ENCODE results near the gene XPOT.
A peak's percentile ranks its signal among the peaks of the same experiment; 100 is the strongest.
"Not testable (repeated sequence)": the region's sequence is repeated elsewhere in the genome, so short reads cannot be mapped to it uniquely, and the experiment has no call there.

Gene XPOT

GRCh38 chr12:64403707-64404469, at the start of gene XPOT:
XPOT (plus strand) TSS chr12:64404392; CDS start chr12:64410036, 5,644 bp downstream.
- peak; percentile 98 for DNase-seq

- not testable (repeated sequence) for DNase-seq
Measured at GRCh38 chr12:64356209-64356608, 48.0 kb upstream of the XPOT start.

DNA sequence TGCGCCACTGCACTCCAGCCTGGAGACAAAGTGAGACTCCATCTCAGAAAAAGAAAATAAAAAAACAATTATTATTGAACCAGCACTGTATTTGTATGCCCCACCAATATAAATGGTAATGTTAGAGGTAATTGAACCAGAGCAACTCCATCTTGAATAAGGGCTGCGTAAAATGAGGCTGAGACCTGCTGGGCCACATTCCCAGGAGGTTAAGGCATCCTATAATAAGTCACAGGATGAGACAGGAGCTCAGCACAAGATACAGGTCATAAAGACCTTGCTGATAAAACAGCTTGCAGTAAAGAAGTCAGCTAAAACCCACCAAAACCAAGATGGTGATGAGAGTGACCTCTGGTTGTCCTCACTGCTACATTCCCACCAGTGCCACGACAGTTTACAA, 43.0 kb upstream of the XPOT start:
- DNase-seq: not testable (repeated sequence)

DNA sequence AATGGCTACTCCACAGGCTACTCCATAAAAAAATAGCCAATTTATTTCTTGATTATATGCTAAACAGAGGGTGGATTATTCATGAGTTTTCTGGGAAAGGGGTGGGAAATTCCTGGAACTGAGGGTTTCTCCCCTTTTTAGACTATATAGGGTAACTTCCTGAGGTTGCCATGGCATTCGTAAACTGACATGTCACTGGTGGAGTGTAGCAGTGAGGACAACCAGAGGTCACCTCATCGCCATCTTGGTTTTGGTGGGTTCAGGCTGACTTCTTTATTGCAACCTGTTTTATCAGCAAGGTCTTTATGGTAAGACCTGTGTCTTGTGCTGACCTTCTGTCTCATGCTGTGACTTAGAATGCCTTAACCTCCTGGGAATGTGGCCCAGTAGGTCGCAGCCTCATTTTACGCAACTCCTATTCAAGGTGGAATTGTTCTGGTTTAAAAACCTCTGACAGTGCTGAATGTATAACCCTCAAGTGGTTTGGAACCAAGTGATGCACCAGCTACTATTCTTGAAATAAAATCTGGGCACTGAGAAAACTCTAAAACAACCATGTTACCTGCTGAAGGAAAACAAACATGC, 41.4 kb upstream of the XPOT start:
- no peak for DNase-seq

- DNase-seq: no peak
Measured at GRCh38 chr12:64383675-64384074, 20.5 kb upstream of the XPOT start.

- no peak for DNase-seq
Measured at GRCh38 chr12:64385019-64385418, 19.2 kb upstream of the XPOT start.

GRCh38 chr12:64385468-64385867, 18.7 kb upstream of the XPOT start:
- no peak for DNase-seq

GRCh38 chr12:64387197-64387816, 16.9 kb upstream of the XPOT start:
- no peak for DNase-seq

GRCh38 chr12:64389154-64389553, 15.0 kb upstream of the XPOT start:
- no peak for DNase-seq

- no peak for DNase-seq
Measured at GRCh38 chr12:64390275-64390851, 13.8 kb upstream of the XPOT start, which contains the start of gene C12orf56. C12orf56 (minus strand) TSS chr12:64390758; CDS start chr12:64390565, 193 bp downstream.

DNA sequence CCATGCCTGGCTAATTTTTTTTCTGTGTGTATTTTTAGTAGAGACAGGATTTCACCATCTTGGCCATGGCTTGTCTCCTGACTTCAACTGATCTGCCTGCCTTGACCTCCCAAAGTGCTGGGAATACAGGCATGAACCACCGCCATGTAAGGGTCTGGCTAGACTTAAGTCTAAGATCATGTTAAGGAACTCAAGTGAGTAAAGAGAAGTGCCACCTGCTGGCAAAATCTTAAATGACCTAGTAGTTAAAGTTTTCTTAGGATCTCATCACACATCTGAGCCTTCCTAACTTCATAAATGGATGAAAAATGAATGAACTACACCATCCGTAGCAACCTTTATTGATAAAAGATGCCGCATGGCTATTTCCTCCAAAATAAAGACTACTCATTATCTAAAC, 12.0 kb upstream of the XPOT start:
- peak; percentile 38 for DNase-seq

DNA sequence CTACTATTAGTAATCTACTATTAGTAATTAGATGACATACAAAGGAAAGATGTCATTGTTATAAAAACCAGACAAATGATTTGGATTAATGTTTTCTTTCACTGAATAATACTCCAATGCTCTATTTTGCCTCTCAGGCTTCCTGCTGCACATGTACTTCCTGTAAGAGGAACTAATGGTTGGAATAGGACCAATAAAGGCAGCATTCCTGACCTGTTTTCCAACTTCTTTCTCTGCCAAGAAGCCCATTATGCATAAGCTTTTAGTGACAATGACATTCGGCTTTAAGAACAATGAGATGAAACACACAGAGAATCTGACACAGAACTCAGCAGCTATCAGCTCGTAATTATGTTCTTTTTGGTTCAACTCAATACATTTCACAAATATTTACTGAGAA, 8.5 kb upstream of the XPOT start:
- DNase-seq: no peak

DNA sequence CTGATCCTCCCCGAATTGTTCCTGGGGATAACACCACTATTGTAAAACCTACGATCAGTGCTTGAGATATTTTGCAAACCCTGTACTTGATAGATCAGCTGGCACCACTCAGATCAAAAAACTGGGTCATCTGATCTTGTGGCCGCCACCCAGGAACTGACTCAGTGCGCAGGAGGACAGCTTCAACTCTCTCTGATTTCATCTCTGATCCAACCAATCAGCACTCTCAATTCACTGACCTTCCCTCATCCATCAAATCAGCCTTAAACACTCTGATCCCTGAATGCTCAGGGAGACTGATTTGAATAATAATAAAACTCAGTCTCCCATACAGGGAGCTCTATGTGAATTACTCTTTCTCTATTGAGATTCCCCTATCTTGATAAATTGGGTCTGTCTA, 4.2 kb upstream of the XPOT start:
- no peak for DNase-seq

DNA sequence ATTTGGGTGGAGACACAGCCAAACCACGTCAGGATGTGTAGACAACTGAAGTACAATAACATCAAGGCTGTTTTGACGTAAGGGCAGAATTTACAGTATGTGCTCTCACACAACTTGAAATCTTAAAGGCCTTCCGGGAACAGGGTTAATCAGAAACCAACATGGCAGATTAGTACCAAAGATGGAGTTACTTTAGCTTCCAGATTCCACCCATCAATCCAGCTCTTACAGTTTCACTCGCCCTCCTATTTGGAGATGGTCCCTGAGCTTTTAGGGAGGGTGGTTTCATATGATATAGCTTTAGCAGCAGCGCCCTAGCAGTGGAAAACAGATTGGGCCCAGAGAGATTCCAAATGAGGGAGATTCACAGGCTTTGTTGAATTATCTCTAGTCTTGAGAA, 2.0 kb upstream of the XPOT start:
- no peak for DNase-seq

GRCh38 chr12:64404470-64405256, 471 bp downstream of the XPOT start:
- peak; percentile 68 for DNase-seq

DNA sequence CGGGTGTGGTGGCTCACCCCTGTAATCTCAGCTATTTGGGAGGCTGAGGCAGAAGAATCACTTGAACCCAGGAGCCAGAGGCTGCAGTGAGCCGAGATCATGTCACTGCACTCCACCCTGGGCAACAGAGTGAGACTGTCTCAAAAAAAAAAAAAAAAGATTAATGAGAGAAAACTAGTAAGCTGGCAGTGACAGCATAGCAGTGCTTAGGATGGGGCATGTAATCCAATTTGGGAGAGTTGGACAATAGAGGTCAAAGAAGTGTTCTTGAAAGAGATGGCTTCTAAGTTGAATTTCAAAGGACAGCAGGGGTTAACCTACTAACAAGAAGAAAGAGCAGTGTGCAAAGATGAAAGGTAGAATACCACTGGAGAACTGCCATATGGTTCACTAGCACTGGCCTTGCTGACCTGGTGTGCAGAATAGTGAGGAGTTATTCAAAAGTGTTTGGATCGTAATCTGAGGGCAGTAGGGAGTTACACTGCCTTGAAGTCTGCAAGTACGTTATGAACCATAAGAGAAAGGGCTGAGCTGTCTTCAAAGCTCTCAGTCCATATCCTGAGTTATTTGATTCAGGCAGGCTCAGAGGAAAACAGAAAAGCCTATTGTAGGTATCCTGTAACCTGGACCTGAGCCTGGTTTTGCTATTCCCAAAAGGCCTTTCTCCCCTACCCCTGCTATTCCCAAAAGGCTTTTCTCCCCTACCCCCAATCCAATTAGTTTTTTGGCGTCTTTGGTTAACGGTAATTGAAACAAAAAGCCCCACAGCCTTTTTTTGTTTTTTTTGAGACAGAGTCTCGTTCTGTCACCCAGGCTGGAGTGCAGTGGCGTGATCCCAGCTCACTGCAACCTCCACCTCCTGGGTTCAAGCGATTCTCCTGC, 3.4 kb downstream of the XPOT start:
- no peak for DNase-seq

DNA sequence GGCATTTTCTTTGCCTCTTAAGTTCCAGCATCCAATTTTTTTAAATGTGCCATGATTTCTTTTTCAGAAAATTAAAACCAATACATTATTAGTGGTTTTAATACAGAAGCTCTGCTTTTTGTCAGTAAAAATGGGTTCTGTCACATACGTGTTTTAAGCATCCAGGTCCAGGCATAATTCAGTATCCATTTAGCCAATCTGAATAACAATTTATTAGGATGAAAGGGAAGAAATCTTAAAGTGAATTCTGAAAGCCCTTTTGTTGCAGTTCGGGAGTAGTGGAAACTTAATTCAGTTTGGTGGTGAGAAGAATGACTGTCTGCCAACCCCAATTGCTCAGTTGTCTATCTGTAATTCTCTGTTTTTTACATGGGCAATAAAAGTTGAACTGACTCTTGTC, 7.2 kb downstream of the XPOT start:
- no peak for DNase-seq

DNA sequence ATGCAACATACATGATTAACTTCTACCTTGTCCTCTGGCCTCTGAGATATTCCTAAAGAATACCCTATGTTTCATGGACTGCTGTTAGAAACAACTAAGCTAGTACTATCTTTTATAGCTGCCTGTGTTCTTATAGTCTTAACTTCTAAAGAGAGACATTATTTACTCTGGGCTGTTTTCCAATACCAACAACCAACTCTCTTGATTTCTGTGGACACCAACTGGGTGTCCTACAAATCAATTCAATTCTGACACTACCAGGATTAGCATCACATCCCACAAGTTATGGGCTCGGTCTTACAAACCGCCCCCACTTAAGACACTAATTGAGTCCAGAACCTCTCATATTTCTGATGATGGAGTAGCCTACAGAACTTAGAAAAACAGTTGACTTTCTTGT, 8.3 kb downstream of the XPOT start:
- no peak for DNase-seq

DNA sequence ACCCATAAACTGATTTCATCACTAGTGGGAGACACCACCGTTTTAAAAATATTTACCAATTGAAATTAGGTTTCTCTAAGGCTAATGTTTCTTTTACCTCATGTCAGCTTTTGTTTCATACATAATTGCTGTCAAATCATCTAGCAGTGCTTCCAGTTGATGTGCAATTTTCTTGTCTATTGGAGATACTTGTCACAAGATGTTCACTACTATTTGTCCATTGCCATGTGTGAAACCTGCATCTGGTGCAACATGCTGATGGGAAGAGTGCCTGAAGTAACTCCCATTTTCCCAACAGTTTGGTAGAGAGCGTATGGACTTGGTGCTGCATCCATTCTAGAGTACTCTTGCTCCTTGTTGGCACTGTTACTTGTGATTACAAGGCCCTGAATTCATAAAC, 9.7 kb downstream of the XPOT start:
- DNase-seq: no peak

DNA sequence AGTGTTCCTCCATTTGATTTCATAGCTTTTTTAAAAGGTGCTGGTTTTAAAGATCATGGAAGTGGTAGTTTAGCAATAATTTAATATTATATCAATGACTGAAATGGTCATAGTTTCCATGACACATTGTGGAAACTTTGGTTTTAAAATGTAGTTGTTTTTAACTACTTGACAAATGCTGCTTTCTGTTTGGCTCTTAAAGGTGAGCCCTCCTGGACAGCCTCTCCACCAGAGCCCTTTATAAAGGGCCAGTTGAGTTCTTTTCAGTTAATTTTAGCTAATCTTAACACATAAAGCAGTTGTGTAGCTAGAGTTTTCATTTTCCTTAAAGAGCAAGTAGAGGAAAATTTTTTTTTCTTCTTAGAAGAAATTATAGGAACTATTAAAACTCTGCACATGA, 14.0 kb downstream of the XPOT start:
- DNase-seq: no peak

DNA sequence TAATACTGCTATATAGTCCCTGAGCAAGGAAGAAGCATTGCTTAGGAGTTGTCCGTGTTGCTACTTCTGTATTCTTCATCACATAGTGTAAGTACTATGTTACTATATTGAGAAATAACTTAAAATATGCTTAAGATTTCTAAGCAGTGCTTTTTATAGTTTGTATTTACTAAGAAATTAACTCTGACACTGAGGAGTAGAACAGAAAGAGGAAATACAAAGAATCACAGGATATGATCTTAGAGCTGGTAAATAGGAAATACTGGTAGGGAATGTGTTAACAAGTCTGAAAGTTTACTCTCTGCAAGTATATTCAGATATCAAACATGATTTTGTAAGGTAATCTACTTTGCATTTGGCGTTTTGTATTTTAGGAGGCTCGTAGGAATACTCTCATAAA, 15.5 kb downstream of the XPOT start:
- DNase-seq: no peak

DNA sequence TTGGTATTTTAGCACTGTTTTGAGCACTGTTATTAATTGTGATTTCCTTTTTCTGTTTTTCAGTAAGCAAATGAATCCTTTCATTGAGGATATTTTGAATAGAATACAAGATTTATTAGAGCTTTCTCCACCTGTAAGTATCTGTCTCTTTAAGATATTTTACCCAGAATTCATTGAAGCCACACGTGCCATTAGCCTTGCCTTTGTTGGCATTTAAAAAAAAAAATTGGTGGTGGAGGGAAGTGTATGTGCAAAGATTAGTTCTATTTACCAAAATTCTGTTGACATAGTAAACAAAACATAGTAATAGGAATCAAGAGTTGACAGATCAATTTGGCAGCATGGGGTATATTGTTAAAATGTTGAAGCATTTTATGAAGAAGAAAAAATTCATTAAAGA, 23.8 kb downstream of the XPOT start:
- DNase-seq: no peak

Measured in RPMI8226 (cell line).